HG02943 (cell line): ENCODE measurements around the gene CSNK1G3.

Source experiments
- ATAC-seq: cut with Tn5 transposase; IDR thresholded peaks from one replicate; pipeline ENCODE4 v1.9.1; 2021; ENCODE audit warnings: mild to moderate bottlenecking, low read depth, moderate library complexity; ENCODE audit not compliant: unreplicated experiment

Gene CSNK1G3

DNA sequence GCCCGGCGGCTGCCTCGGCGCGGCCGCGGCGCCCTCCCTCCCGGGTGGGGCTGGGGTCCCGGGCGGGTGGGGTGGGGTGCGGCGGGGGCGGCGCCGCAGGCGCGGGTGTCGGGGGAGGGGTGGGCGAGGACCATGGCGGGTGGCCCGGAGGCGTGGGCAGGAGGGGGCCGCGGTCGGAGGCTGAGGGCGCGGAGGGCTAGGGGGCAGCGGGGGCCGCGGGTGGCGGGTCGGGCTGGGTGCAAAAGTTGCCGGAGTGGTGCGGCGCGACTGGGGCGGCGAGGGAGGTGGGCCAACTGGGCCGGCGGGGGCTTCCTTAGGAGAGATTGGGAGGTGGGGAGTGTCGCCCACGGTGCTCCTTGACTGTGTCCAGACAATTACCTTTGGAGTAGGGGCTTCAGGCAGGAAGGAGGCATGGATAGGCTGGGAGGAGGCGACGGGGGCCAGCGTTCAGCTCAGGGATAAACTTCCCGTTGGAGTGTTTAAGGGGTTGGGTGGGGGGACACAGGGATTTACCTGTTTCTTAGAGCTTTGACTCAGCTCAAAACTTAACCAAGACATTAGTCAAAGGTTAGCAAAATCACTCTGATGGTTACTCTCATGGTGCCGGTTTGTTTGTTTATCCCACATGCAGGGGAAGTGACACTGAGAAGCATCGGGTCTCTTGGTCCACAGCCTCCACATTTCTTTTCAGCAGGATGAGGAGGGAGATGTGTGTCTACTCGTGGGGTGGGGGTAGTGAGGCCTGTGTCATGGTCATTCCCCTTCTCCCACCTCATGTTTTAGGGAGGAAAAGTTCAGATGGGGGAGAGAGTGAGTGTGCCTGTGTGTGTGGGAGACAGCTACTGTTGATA, 859 bp downstream of the CSNK1G3 start:
- peak; percentile 34 for ATAC-seq

DNA sequence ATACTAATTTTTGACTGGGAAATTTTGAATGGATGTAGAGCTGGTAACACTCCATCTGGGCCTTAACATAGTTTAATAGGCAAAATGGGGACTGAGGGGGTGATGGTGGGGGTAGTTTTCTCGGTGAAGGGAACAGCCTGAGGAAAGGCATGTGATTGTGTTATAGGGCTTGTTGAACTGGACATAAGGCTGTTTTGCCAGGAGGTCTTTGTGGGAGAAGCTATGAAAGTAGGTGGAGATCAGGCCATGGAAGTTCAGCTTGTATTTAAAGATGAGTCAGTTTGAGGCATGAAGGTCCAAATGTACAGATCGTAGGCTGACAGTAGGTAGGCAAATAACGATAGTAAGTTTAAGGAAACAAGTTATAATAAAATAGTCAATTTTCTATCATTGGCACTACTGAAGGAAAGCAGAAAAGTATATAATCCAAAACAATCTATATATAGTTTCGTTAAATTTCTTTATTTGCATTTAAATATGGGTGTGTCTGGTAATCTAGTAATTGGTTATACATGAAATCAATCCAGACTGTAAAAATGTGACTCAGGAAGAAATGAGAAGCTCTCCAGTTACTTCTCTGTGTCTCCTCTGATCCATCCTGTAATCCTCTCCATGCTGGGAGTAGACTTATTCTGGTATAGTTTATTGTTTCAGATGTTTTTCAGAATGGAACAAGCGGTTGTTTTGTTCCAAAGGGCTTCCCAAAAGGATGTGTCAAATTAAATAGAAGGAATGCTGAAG, 2.8 kb downstream of the CSNK1G3 start:
- no peak for ATAC-seq

- no peak for ATAC-seq
Observed at GRCh38 chr5:123515904-123516303, 3.9 kb downstream of the CSNK1G3 start.

GRCh38 chr5:123517476-123517875, 5.5 kb downstream of the CSNK1G3 start:
- ATAC-seq, result no peak

DNA sequence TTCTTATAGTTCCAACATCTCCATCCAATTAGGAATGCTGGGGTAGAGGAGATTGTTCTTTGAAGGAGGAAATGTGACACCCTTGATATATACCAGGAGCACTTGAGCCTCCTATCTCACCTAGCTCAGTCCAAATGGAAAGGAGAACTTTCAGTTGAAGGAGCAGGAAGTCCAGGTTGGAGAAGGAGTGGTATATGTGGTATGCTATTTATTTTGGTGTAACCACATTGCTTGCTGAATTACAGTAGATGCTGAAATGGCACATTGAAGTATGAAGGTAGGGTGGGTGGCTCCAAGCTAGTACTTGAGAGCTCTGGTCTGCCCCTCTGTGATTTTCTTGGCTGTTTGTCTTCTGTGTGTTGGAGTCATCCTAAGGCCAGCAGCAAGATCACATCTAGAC, 6.1 kb downstream of the CSNK1G3 start:
- ATAC-seq, result no peak

DNA sequence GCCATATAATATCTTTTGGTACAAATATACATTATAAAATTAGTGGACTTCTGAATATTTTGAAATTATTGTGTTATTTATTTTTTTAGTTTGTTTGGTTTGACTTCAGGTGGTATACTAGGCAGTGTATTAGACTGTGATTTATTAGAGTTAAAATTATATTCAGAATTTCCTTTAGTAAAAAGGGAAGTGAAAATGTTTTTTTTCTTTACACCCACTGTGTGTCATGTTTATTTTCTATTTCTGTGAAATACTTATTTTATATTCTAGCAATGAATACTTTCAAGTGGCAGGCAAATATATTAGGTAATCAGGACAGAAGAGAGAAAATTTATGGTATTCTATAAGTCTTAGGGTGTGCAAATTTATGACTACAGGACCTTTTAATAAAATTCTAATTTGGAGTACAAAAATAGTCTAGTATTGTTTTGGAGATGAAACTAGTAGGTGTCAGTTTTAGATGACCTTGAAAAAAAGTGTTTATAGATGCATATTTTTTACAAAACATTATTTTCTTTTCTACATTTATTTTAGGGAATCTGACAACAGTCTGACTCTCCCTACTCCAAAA, 8.8 kb downstream of the CSNK1G3 start:
- ATAC-seq, result peak; percentile 48

GRCh38 chr5:123524146-123524545, 12.2 kb downstream of the CSNK1G3 start:
- ATAC-seq, result no peak

DNA sequence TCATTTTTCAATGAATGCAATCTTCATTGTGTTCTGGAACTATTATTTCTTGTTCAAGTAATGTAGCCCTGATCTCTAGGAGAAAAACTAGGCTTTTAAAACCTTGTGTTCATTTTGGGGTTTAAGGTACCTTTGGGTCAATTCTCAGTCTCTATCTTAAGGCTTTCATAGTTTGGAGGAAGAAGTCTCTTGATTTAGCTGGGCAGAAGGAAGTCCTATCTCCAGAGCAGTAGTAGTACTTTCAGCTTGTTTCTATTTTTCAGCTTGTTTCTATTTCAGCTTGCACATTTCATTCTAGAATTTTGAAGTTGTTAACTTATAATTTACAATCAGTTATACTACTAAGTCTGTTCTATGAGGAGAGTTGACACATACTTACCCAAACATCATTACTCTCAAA, 15.2 kb downstream of the CSNK1G3 start:
- ATAC-seq, result no peak

GRCh38 chr5:123528065-123528464, 16.1 kb downstream of the CSNK1G3 start:
- no peak for ATAC-seq

DNA sequence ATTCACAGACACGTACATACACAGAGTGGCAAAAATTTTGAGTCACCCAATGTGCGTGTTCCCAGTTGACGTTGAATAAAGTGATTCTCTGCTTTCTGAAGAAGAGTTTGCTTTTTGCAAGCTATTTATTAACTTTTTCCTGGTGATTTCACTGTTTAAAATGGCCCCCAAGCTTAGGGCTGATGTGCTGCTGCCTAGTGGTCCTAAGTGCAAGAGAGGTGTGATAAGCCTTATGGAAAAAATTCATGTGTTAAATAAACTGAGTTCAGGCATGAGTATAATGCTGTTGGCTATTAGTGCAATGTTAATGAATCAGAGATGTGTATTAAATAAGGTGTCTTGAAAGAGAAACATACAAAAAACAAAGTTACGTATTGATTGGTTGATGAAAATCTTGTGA, 16.9 kb downstream of the CSNK1G3 start:
- no peak for ATAC-seq

DNA sequence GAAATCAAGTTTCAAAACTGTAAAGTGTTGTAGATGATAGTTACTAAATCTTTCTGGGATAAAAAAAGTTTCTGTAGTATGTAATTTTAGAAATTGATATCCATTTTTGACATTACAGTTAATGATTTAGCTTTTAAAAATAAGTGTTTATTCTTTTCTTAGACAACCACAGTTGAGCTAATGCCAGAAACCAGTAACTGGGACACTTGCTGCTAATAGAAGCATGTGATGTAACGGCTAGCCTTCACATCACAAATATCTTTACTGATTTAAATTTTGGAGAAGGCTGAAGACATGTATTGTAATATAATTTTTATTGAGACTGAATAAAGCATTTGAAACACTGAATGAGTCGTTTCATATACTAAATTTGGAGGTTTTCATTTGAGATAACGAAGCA, 18.8 kb downstream of the CSNK1G3 start:
- ATAC-seq, result no peak

- no peak for ATAC-seq
Observed at GRCh38 chr5:123535648-123536047, 23.7 kb downstream of the CSNK1G3 start.

DNA sequence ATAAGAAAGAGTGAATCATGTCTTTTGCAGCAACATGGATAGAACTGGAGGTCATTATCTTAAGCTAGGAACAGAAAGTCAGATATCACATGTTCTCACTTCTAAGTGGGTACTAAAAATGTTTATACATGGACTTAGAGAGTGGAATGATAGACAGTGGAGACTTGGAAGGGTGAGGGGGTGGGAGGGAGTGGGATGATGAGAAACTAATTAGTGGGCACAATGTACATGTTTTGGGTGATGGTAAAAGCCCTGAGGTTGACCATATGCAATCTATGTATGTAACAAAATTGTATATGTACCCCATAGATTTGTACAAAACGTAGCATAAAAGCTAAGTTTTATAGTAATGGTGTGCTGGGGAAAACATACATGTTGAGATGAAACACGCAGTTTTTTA, 25.3 kb downstream of the CSNK1G3 start:
- ATAC-seq, result no peak

DNA sequence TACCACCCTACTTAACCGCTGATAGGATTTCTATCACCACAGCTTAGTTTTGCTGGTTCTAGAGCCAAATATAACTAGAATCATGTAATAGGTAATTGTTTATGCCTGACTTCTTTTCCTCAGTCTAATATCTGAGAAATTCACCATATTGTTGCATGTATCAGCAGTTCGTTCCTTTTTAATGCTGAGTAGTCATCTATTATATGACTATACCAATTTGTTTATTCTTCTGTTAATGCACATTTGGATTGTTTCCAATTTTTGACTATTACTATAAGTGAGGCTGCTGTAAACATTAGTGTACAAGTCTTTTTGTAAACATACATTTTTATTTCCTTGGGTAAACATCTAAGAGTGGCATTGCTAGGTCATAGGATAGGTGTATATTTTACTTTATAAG, 25.9 kb downstream of the CSNK1G3 start:
- no peak for ATAC-seq

DNA sequence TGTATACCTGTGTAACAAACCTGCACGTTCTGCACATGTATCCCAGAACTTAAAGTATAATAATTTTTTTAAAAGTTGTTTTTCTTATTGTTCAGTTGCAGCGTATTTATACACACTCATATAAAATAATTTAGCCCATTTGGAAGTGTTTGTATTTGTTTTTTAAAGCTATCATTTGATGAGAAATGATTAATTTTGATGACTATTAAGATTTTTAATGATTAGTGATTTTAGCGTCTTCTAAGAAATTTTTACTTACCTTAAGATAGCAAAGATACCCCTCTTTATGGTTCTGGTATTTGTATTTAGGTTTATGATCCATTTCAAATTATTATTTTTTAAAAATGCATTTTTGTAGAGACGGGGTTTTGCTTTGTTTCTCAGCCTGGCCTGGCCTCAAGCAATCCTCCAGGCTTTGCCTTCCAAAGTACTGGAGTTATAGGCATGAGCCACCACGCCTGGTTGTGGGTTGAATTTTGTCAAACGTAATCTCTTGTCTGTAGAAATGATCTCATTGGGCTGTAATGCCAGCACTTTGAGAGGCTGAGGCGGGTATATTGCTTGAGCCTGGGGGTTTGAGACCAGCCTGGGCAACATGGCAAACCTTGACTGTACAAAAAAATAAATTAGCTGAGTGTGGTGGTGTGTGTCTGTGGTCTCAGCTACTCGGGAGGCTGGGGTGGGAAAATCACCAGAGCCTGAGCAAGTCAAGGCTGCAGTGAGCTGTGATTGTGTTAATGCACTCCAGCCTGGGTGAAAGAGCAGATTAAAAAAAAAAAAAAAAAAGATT, 26.9 kb downstream of the CSNK1G3 start:
- ATAC-seq, result no peak

DNA sequence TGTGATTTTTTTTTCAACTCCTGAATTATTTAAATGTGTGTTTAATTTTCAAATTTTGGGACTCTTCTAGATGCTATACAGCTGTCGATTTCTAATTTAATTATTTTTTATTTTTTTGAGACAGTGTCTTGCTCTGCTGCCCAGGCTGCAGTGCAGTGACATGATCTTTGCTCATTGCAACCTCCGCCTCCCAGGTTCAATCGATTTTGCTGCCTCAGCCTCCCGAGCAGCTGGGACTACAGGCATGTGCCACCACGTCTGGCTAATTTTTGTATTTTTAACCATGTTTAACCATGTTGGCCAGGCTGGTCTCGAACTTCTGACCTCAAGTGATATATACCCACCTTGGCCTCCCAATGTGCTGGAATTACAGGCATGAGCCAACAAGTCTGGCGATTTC, 28.6 kb downstream of the CSNK1G3 start:
- no peak for ATAC-seq

GRCh38 chr5:123543438-123543837, 31.5 kb downstream of the CSNK1G3 start:
- no peak for ATAC-seq

DNA sequence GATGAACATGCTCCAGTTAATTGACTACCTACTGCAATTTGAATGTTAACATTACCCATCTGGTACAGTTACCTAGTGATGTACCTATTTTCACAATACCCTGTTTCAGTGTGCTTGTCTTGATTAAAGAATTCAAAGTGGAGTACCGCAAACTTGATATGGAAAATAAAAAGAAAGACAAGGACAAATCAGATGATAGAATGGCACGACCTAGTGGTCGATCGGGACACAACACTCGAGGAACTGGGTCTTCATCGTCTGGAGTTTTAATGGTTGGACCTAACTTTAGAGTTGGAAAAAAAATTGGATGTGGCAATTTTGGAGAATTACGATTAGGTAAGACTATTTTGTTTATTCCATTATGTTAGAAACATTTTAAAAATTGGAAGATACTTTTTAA, 33.5 kb downstream of the CSNK1G3 start:
- ATAC-seq, result no peak

DNA sequence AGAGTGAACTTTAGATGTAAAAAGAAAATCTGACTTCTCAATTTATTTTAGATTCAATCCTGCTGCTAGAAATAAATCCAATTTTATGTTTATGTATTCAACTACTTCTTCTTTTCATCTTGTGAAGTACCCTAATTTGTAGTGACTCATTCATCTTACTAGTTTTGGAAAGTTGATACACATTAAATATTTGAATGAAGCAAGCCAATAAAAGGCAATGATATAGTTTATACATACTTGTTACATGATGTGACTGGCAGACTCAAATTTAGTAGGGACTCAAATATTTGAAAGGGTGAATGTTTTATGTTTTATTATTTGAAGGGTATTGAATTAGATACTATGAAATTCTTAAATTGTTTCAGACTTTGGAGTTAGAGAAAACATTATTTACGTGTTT, 34.7 kb downstream of the CSNK1G3 start:
- no peak for ATAC-seq

DNA sequence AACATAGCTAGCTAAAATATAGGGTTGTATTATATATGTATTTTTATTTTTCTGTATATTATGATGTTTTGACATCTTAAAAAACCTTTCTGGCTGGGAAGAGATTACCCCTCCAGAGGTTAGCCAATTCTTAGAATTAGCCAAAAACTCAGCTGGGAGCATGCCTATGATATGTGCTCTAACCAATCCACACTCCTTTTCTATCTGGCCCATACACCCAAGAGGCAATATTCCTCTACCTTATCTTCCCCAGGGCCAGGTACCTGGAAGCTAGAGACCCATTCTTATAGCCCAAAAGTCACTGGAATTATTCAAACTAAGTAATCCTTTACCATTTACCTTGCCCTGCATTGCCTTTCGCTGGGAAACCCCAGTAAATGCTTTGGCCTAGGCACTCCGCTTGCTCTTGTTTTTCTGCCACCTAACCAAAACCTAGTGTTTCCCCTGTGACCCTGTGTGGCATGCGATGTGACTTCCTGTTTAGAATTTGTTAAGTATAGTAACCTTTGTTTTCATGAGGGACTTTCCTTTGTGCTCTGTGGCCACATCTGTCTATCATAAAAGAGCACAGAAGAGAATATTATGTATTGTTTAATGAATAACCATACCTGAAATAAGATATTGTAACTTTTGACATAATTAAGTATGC, 37.4 kb downstream of the CSNK1G3 start:
- peak; percentile 99 for ATAC-seq
